Endothelial cell of umbilical vein (primary cell): ENCODE measurements around the gene SHOX. TPM values are rescaled to one million over a fixed set of nuclear protein-coding genes. Genes with fewer than 3 reads are reported as not detected.

Experiments
- BruUV-seq: library from RNA; stranded (reverse); fragments of 400-500 nt; replicated peaks from 2 replicates; lab custom pipeline; 2021; lab: Mats Ljungman, UMichigan
- CTCF ChIA-PET: fragments of 300-600, 350-600 bp; sonication (Branson Sonifier 250); formaldehyde crosslinking; loops from one replicate; lab custom pipeline; 2021; ENCODE audit warnings: antibody characterized with exemption, inconsistent platforms; lab: Charles Lee
- POLR2A ChIA-PET: fragments of 300-600, 350-600 bp; sonication (Branson Sonifier 250); formaldehyde crosslinking; loops from one replicate; lab custom pipeline; 2021; ENCODE audit warnings: antibody characterized with exemption, inconsistent platforms; lab: Charles Lee
- DNase-seq: peaks from one replicate; pipeline ENCODE4 v3.0.0-alpha.2; 2011; ENCODE audit warnings: low read depth, low spot score
- FAIRE-seq: peaks from 2 replicates; lab custom pipeline; 2011; peaks lifted over from hg19 to GRCh38; lab: Jason Lieb, UNC
- H2AFZ ChIP-seq: 2 replicates; pipeline ENCODE4 v1.6.0; 2012; ENCODE audit warnings: low read depth, low read length, control low read depth, inconsistent platforms
- H3K27ac ChIP-seq: 2 replicates; pipeline ENCODE4 v1.5.1; 2011; ENCODE audit warnings: low read depth, mild to moderate bottlenecking, control low read depth, low read length, moderate library complexity; ENCODE audit not compliant: insufficient read depth
- H3K27me3 ChIP-seq, 2 experiments: 2 replicates each; pipeline versions ENCODE4 v1.6.0 to v1.6.1; 2011; ENCODE audit warnings: low read length in 2 of 2, mixed read lengths in 1 of 2; ENCODE audit not compliant: control insufficient read depth in 2 of 2, insufficient read depth in 2 of 2
- H3K36me3 ChIP-seq, 2 experiments: 2 replicates in 1 of 2; 3 replicates in 1 of 2; pipeline ENCODE4 v1.5.1; 2011; ENCODE audit warnings: low read length in 2 of 2, mild to moderate bottlenecking in 1 of 2, moderate library complexity in 1 of 2; ENCODE audit not compliant: control insufficient read depth in 2 of 2, insufficient read depth in 2 of 2; ENCODE audit errors: extremely low read depth in 1 of 2
- H3K4me1 ChIP-seq: 3 replicates; pipeline ENCODE4 v1.5.1; 2011; ENCODE audit warnings: mild to moderate bottlenecking, low read length; ENCODE audit not compliant: control insufficient read depth, insufficient read depth; ENCODE audit errors: extremely low read depth
- H3K4me2 ChIP-seq: 2 replicates; pipeline ENCODE4 v1.6.1; 2011; ENCODE audit warnings: low read length, control low read depth, mixed read lengths; ENCODE audit not compliant: insufficient read depth
- H3K4me3 ChIP-seq, 3 experiments: fragments of 200-600 bp in 1 of 3; sonication (generic), shearing (Covaris generic) in 1 of 3; replicated peaks in 1 of 3; 2 replicates each; pipeline ENCODE4 v1.5.1; 2011 to 2016; ENCODE audit warnings: control low read depth in 3 of 3, low read length in 3 of 3, mild to moderate bottlenecking in 2 of 3, inconsistent platforms in 1 of 3, low read depth in 1 of 3, moderate library complexity in 1 of 3; ENCODE audit not compliant: insufficient read depth in 1 of 3
- H3K79me2 ChIP-seq: 2 replicates; pipeline ENCODE4 v1.6.0; 2012; ENCODE audit warnings: low read length, inconsistent platforms; ENCODE audit not compliant: control insufficient read depth, insufficient read depth
- H3K9ac ChIP-seq: replicated peaks from 2 replicates; pipeline ENCODE3; 2011; ENCODE audit warnings: low read length, control low read depth; ENCODE audit not compliant: insufficient read depth; ENCODE audit errors: extremely low read depth
- H3K9me1 ChIP-seq: replicated peaks from 3 replicates; pipeline ENCODE4 v1.6.0; 2011; ENCODE audit warnings: mild to moderate bottlenecking, low read length; ENCODE audit not compliant: control insufficient read depth, insufficient read depth; ENCODE audit errors: extremely low read depth
- H3K9me3 ChIP-seq: replicated peaks from 2 replicates; pipeline ENCODE4 v1.5.1; 2012; ENCODE audit warnings: low read length, inconsistent platforms; ENCODE audit not compliant: control insufficient read depth, insufficient read depth
- H4K20me1 ChIP-seq: replicated peaks from 2 replicates; pipeline ENCODE3; 2011; ENCODE audit warnings: mild to moderate bottlenecking, low read length; ENCODE audit not compliant: control insufficient read depth, insufficient read depth; ENCODE audit errors: extremely low read depth
- FOS ChIP-seq: IDR thresholded peaks from 2 replicates; pipeline ENCODE4 v1.6.1; 2011; ENCODE audit warnings: mild to moderate bottlenecking, low read length, moderate library complexity, borderline replicate concordance; ENCODE audit not compliant: insufficient read depth
- POLR2A ChIP-seq: IDR thresholded peaks from 2 replicates; pipeline ENCODE4 v1.6.1; 2012; ENCODE audit warnings: low read depth, mild to moderate bottlenecking, control low read depth, low read length
- POLR2AphosphoS5 ChIP-seq: IDR thresholded peaks from 2 replicates; pipeline ENCODE4 v1.6.1; 2012; ENCODE audit warnings: low read depth, mild to moderate bottlenecking, control low read depth, low read length, moderate library complexity; ENCODE audit not compliant: insufficient read depth
- dilution Hi-C: fragments of 300-500 bp; cut with MboI; formaldehyde crosslinking; loops from one replicate; pipeline ENCODE4 v1.15.0; 2019; ENCODE audit warnings: low sequenced_read_pairs; ENCODE audit not compliant: extremely low pct_ligation_motif_present
- intact Hi-C: fragments of 100-400 bp; cut with micrococcal nuclease; formaldehyde crosslinking; loops from one replicate; pipeline ENCODE4 v1.10.0; 2022
- polyA plus RNA-seq, 4 experiments: library from polyadenylated mRNA; depleted of rRNA in 3 of 4; stranded (reverse) in 3 of 4; unstranded in 1 of 4; fragments of >200 nt; gene quantifications; 2 replicates each; pipeline versions ENCODE4 v1.2.1 to v1.2.3, GENCODE V29; 2011 to 2012; ENCODE audit warnings: missing spikeins in 1 of 4
- total RNA-seq: library from RNA; stranded (reverse); gene quantifications from 2 replicates; pipeline ENCODE4 v1.2.3, GENCODE V29; 2021

SHOX gene
- total and polyA plus RNA-seq, 2 donors (not counting 3 experiments of a cell fraction or from before 2014, with no cell fraction given) = not detected

DNA sequence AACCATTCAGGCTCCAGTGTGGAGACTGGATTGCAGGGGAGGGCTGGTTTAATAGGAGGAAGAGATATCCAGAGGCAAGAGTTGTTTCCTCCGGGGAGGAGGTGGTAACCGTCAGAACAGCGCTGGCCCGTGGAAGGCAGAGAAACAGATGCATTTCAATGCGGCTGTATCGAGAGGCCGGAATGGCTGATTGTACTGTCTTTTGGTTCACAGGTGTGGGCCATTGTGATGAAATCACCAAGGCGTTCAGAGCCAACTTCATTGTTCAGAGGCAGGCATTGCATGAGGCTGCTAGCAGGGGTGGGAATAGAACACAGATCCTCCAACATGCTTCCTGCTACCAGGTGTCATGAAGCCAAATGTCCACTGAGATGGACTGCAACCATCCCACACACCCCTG, 53.0 kb downstream of the SHOX start:
- Histone ChIP-seq H2AFZ (no peak overlapping the region), H3K79me2 (no peaks in the 10 kb centered on the region), H3K4me1 (no peaks in the 10 kb centered on the region), H3K27me3 (no peaks in the 10 kb centered on the region), H3K9me1 (no peaks in the 10 kb centered on the region), H4K20me1 (no peaks in the 10 kb centered on the region), H3K4me2 (no peak overlapping the region), H3K27ac (no peak overlapping the region), H3K4me3 (no peak overlapping the region), H3K9ac (no peak overlapping the region), H3K9me3 (peaks cover 5% of the 10 kb centered on the region), H3K36me3 (no peaks in the 10 kb centered on the region)
- dilution Hi-C loops (no loop called here), intact Hi-C loops (no loop called here)
- ChIA-PET POLR2A (no interaction called here), CTCF (no interaction called here)
- no peak for DNase-seq
- BruUV-seq = no TSS peak
- TF ChIP-seq POLR2A = no peak
- FAIRE-seq = no peak

DNA sequence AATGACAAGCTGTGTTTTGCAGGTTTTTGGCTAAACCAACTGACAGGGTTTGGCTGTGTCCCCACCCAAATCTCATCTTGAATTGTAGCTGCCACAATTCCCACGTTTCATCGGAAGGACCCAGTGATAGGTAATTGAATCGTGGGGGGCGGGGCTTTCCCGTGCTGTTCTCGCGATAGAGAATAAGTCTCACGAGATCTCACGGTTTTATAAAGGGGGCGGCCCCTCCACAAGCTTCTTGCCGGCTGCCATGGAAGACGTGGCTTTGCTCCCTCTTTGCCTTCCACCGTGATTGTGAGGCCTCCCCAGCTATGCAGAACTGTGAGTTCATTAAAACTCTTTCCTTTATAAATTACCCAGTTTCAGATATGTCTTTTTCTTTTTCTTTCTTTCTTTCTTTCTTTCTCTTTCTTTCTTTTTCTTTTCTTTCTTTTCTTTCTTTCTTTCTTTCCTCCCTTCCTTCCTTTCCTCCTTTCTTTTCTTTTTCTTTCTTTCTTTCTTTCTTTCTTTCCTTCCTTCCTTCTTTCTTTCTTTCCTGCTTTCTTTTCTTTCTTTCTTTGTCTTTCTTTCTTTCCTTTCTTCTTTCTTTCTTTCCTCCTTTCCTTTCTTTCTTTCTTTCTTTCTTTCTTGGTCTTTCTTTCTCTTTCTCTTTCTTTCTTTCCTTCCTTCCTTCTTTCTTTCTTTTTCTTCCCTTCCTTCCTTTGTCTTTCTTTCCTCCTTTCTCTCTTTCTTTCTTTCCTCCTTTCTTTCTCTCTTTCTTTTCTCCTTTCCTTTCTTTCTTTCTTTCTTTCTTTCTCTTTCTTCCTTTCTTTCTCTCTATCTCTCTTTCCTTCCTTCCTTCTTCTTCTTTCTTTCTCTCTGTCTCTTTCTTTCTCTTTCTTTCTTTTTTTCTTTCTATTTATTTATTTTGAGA, 54.8 kb downstream of the SHOX start:
- H3K9me1 ChIP-seq = no peaks in the 10 kb centered on the region
- intact Hi-C loops (no loop called here), dilution Hi-C loops (no loop called here)
- no peak for DNase-seq
- BruUV-seq = no TSS peak
- H2AFZ ChIP-seq = no peak overlapping the region
- no peak overlapping the region for H3K4me3 ChIP-seq
- ChIA-PET POLR2A (no interaction called here), CTCF (no interaction called here)
- no peaks in the 10 kb centered on the region for H3K36me3 ChIP-seq
- H3K4me1 ChIP-seq = no peaks in the 10 kb centered on the region
- no peak overlapping the region for H3K4me2 ChIP-seq
- H3K27me3 ChIP-seq = no peaks in the 10 kb centered on the region
- peaks cover 7% of the 10 kb centered on the region for H3K9me3 ChIP-seq
- FAIRE-seq = no peak
- no peaks in the 10 kb centered on the region for H4K20me1 ChIP-seq
- no peaks in the 10 kb centered on the region for H3K79me2 ChIP-seq
- H3K27ac ChIP-seq = no peak overlapping the region
- no peak overlapping the region for H3K9ac ChIP-seq
- TF ChIP-seq FOS = no peak
- no peak for TF ChIP-seq POLR2A
- TF ChIP-seq POLR2AphosphoS5 = no peak
